SK-MEL-5 (cell line): ENCODE measurements around the gene HCFC1R1. TPM values are rescaled to one million over a fixed set of nuclear protein-coding genes. Genes with fewer than 3 reads are reported as not detected.

ENCODE experiments used
- DNase-seq: peaks from one replicate; pipeline ENCODE4 v3.0.0-alpha.2; 2016; ENCODE audit warnings: low read depth, low spot score
- in situ Hi-C: cut with HindIII; loops from 2 replicates; pipeline ENCODE4 v1.10.0; 2016; ENCODE audit warnings: low sequenced_read_pairs, high pct_unique_total_duplicates, low pct_unique_long_range_greater_than_20kb
- total RNA-seq: library from RNA; depleted of rRNA; stranded (reverse); fragments of >200 nt; shearing (Covaris generic); gene quantifications from 2 replicates; pipeline ENCODE4 v1.2.3, GENCODE V29; 2014

HCFC1R1 gene
- total RNA-seq, 1 experiment from 2014 or later = 11.0 TPM

GRCh38 chr16:3013998-3014690 lies 9.6 kb downstream of the HCFC1R1 start:
- in situ Hi-C loops = no loop called here
- no peak for DNase-seq

- in situ Hi-C loops = no loop called here
- DNase-seq = no peak
Measured at GRCh38 chr16:3013491-3013951, 10.2 kb downstream of the HCFC1R1 start.

- in situ Hi-C loops = no loop called here
- DNase-seq = no peak
Measured at GRCh38 chr16:3012828-3013420, 10.8 kb downstream of the HCFC1R1 start, which contains the start of gene CLDN9. CLDN9 (plus strand) TSS chr16:3012923; CDS start chr16:3013363, 440 bp downstream.

- in situ Hi-C loops = no loop called here
- DNase-seq = no peak
Measured at GRCh38 chr16:3012246-3012645, 11.5 kb downstream of the HCFC1R1 start.

GRCh38 chr16:3010510-3010909 lies 13.2 kb downstream of the HCFC1R1 start:
- in situ Hi-C loops = no loop called here
- no peak for DNase-seq

GRCh38 chr16:3009568-3010390 lies 14.0 kb downstream of the HCFC1R1 start:
- no peak for DNase-seq
- in situ Hi-C loops = no loop called here

- in situ Hi-C loops = no loop called here
- DNase-seq = no peak
Measured at GRCh38 chr16:3008690-3009037, 15.1 kb downstream of the HCFC1R1 start.

GRCh38 chr16:3007957-3008689 lies 15.6 kb downstream of the HCFC1R1 start:
- DNase-seq = no peak
- in situ Hi-C loops = no loop called here

GRCh38 chr16:3007059-3007956 lies 16.4 kb downstream of the HCFC1R1 start:
- in situ Hi-C loops = no loop called here

GRCh38 chr16:3004781-3005284 lies 18.9 kb downstream of the HCFC1R1 start:
- no peak for DNase-seq
- in situ Hi-C loops = no loop called here

More at GRCh38 chr16:3007059-3007956, 16.4 kb downstream of the HCFC1R1 start:
- DNase-seq = no peak

GRCh38 chr16:3004319-3004718 lies 19.4 kb downstream of the HCFC1R1 start:
- in situ Hi-C loops = no loop called here
- no peak for DNase-seq

- in situ Hi-C loops = no loop called here
- DNase-seq = peak; percentile 98
Measured at GRCh38 chr16:3003582-3004270, 20.0 kb downstream of the HCFC1R1 start.

GRCh38 chr16:3001316-3001715 lies 22.4 kb downstream of the HCFC1R1 start:
- in situ Hi-C loops = no loop called here
- DNase-seq = no peak

GRCh38 chr16:3000540-3000939 lies 23.2 kb downstream of the HCFC1R1 start:
- in situ Hi-C loops = no loop called here
- DNase-seq = no peak

GRCh38 chr16:2999929-3000328 lies 23.8 kb downstream of the HCFC1R1 start:
- in situ Hi-C loops = no loop called here
- DNase-seq = no peak

GRCh38 chr16:2996298-2996697 lies 27.4 kb downstream of the HCFC1R1 start:
- no peak for DNase-seq
- in situ Hi-C loops = no loop called here
